ENCODE measurements around the gene TPCN1.

The TPCN1 gene

GRCh38 chr12:113318046-113318656 is 96.9 kb downstream of the TPCN1 start:
- no peak for DNase-seq

- no peak for DNase-seq
Observed at GRCh38 chr12:113318900-113319628, 97.8 kb downstream of the TPCN1 start.

DNA sequence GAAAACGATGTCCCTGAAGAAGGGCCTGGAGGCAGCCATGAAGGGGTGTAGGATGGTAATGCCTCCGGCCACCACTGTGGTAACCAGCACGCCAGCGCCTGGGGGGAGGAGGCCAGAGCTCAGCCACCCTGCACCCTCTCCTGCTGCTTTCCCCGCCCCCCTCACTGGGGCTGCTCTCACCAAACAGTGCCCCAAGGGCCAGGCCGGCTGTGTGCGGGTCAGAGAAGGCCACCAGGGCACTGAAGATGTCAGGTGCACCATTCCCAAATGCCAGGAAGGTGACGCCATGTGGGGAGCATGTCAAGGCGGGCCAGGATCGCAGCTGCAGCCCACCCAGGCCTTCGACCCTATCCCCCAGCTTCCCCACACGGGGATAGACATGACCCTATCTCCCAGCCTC is 99.1 kb downstream of the TPCN1 start:
- no peak for DNase-seq

DNA sequence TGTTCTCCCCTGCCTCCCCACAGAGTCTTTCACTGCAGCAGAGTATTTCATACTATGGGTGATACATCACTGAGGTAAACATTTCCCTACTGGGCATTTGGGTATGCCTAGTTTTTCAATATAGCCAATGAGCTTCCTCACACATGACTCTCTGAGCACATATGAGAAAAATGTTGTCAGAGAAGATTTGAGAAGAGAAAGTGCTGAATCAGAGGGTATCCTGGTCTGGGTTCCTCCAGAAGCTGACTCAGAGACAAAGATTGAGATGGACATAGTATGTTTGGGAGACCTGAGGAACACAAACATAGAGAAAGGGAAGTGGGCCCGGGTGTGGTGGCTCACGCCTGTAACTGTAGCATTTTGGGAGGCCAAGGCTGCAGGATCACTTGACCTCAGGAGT is 101.1 kb downstream of the TPCN1 start:
- no peak for DNase-seq

GRCh38 chr12:113325916-113326315 is 104.7 kb downstream of the TPCN1 start:
- no peak for DNase-seq

GRCh38 chr12:113326775-113327395 is 105.6 kb downstream of the TPCN1 start:
- no peak for DNase-seq

GRCh38 chr12:113328368-113328889 is 107.2 kb downstream of the TPCN1 start:
- DNase-seq = no peak

GRCh38 chr12:113329022-113329790 is 107.9 kb downstream of the TPCN1 start:
- no peak for DNase-seq

- DNase-seq = no peak
Observed at GRCh38 chr12:113329791-113330417, 108.6 kb downstream of the TPCN1 start.

- DNase-seq = no peak
Observed at GRCh38 chr12:113330505-113330904, 109.2 kb downstream of the TPCN1 start.

DNA sequence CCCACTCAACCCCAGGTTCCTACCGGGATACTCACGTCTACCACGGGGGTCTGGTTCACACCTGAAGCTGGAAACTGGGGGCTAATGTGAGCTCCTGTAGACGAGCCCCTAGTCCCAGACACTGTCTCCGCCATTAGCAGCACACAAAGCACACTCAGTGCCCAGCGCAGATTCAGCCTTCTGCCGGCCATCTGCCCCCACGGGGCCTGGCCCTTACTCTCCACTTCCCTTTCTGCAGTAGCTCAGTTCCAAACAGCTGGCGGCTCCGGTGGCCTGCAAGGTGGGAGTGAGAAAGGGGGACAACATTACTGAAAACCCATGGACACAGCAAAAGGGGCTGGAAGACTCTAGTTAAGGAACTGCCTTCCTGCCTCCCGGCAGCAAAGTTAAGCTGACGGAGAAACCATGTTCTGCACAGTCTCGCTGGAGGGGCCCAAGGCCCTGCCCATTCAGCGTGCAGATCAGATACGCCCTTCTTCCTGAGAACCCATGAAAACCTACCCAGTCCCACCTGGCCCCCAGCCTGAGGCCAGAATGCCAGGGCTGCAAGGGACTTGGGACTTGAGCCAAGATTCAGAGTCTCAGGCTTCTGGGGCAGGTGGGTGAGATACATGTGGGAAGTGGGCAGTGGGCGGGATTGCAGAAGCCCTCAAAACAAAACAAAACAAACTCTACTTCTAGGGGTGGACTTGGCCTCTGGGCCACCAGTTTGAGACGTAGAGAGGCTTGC is 111.6 kb downstream of the TPCN1 start:
- peak; percentile 16 for DNase-seq

DNA sequence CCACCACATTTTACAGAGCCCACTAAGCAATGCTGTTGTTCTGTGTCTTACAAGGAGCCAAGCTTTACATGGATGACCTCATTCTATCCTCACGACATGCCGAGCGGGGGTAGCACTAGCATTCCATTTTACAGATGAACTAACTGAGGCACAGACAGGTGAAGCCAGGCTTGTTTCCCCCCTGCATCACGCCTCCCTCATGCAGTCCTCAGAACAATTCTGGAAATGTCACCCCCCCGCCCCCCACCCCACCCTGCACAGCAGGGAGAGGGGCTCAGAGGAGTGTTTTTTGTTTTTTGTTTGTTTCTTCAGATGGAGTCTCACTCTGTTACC is 112.1 kb downstream of the TPCN1 start:
- no peak for DNase-seq

GRCh38 chr12:113333877-113334785 is 112.9 kb downstream of the TPCN1 start:
- DNase-seq = no peak

DNA sequence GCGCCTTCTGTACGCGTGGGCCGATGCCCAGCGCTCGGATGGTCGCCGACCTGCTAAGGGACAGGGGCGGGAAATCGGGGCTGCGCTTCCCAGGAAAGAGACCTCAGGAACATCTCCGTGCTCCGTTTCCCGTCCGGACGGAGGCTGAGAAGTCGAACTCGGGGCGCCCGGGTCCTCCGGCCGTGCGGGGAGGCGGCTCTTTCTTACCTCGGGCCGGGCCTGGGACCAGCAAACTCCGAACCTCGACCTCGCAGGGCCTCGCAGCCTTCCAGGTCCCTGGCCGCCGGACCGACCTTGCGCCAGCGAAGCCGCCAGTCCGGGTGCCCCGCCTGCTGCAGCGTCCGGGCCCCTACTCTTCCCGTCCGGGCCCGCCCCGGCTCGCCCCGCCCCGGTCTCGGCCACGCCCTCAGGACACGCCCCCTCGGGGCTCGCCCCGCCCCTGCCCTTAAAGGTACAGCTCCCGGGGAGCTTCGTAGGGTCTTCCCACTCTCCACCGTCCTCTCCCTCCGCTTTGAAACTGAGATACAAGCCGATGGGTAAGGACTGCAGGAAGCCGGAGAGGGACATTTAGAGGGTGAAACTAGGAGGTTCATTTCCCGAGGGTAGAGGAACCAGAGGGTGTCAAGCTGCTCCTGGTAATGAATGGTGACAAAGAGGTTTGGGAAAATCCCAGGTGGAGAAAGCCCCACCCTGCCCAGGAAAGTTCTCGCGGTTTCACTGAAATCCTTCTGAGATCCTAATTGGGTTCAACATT is 113.7 kb downstream of the TPCN1 start, which contains the start of gene SLC8B1:
Gene SLC8B1, minus strand, starts transcription at position 324 of the 754 bp plus-strand sequence. CDS start 2,231 bp downstream, outside the sequence.
- DNase-seq = peak; percentile 31

GRCh38 chr12:113339540-113339939 is 118.3 kb downstream of the TPCN1 start:
- DNase-seq = no peak

- DNase-seq = no peak
Observed at GRCh38 chr12:113340061-113340460, 118.8 kb downstream of the TPCN1 start.

DNA sequence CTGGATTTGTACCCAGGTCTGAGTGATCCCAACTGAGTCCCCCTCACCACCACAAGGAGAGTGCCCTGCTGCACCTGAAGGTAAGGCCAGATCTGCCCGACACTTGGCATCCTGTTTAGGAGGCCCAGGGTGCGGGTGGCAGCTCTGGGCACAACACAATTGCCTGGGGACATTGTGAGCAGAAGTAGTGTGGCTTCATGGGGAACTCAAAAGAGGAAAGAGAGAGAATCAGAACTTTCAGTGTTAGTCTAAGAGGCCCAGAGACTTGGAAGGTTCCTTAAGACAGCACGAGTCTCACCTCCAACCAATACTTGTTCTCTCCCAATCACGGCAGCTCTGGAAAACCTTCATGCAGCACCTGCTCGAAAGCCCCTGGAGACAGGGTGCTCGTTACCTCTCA is 120.3 kb downstream of the TPCN1 start:
- no peak for DNase-seq

DNA sequence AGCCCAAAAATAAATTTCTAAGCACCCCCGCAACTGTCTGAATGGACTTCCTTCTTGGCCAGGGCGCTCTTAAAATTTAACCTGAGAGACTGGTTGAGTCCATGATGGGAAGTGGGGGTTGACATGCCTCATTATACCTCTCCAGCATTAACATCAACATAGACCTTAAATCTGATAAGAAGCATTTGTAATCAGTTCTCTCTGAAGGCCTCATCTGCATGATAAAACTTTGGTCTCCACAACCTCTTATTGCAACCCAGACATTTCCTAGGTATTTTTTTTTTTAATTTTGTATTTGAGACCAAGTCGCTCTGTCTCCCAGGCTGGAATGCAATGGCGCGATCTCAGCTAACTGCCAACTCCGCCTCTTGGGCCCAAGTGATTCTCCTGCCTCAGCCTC is 124.1 kb downstream of the TPCN1 start:
- DNase-seq = no peak

DNA sequence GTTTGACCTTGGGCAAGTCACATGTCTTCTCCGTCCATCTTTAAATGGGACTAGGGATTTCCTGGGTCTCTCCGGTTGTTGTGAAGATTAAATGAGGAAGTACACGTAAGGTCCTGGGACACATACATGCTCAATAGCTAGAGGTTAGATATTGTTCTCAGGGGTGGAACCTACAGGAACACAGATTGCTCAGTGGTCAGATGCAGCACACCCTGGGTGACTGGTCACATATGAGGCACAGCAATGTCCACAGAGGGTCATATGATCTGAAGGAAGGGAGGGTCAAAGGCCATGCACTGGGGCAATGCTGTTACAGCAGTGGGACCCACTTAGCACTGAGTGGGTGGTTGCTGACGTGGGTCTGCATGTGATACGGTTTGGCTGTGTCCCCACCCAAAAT is 125.1 kb downstream of the TPCN1 start:
- no peak for DNase-seq

- DNase-seq = no peak
Observed at GRCh38 chr12:113347107-113347506, 125.8 kb downstream of the TPCN1 start.

All from NCI-H2029 (cell line).